Left kidney (tissue), 8 donors: ENCODE results near the gene UBL5. TPM values are rescaled to one million over a fixed set of nuclear protein-coding genes. Genes with fewer than 3 reads are reported as not detected.
"Not testable (repeated sequence)": the region's sequence is repeated elsewhere in the genome, so short reads cannot be mapped to it uniquely, and the experiment has no call there.

Source experiments
- DNase-seq: peaks from one replicate; pipeline ENCODE4 v3.0.0-alpha.2; 2013
- long read RNA-seq, 8 donors: transcript quantifications; one replicate each; lab custom pipeline, GENCODE V29; 2026
- polyA plus RNA-seq: library from polyadenylated mRNA; unstranded; fragments of 120-200 nt; gene quantifications from one replicate; pipeline ENCODE4 v1.2.1, GENCODE V29; 2013; ENCODE audit not compliant: insufficient read length

UBL5 gene
- 265 TPM for polyA plus RNA-seq
- long read RNA-seq, donor 1, transcript UBL5-202 (5 exons, 432 nt), result major isoform, 287 of 399 reads
- long read RNA-seq, donor 1, transcript UBL5-201 (5 exons, 513 nt), result minor isoform, 23 of 399 reads
- long read RNA-seq, donor 1, partial matches to known transcripts, result 78 of 399 reads
- long read RNA-seq, donor 1, other reads (novel, unspliced or antisense), result 5 of 399 reads
- long read RNA-seq, donor 2, transcript UBL5-201 (5 exons, 513 nt), result minor isoform, 27 of 283 reads
- long read RNA-seq, donor 2, transcript UBL5-202 (5 exons, 432 nt), result major isoform, 214 of 283 reads
- long read RNA-seq, donor 2, partial matches to known transcripts, result 38 of 283 reads
- long read RNA-seq, donor 2, other reads (novel, unspliced or antisense), result 0 of 283 reads
- long read RNA-seq, donor 3, transcript UBL5-201 (5 exons, 513 nt), result minor isoform, 18 of 251 reads
- long read RNA-seq, donor 3, transcript UBL5-202 (5 exons, 432 nt), result major isoform, 183 of 251 reads
- long read RNA-seq, donor 3, partial matches to known transcripts, result 48 of 251 reads
- long read RNA-seq, donor 3, other reads (novel, unspliced or antisense), result 0 of 251 reads
- long read RNA-seq, donor 4, transcript UBL5-202 (5 exons, 432 nt), result major isoform, 88 of 115 reads
- long read RNA-seq, donor 4, partial matches to known transcripts, result 24 of 115 reads
- long read RNA-seq, donor 4, other reads (novel, unspliced or antisense), result 0 of 115 reads
- long read RNA-seq, donor 5, transcript UBL5-201 (5 exons, 513 nt), result minor isoform, 47 of 641 reads
- long read RNA-seq, donor 5, transcript UBL5-202 (5 exons, 432 nt), result major isoform, 480 of 641 reads
- long read RNA-seq, donor 5, partial matches to known transcripts, result 81 of 641 reads
- long read RNA-seq, donor 5, other reads (novel, unspliced or antisense), result 27 of 641 reads
- long read RNA-seq, donor 6, transcript UBL5-201 (5 exons, 513 nt), result minor isoform, 28 of 412 reads
- long read RNA-seq, donor 6, transcript UBL5-202 (5 exons, 432 nt), result major isoform, 309 of 412 reads
- long read RNA-seq, donor 6, transcript UBL5-204 (2 exons, 546 nt), result minor isoform, 5 of 412 reads
- long read RNA-seq, donor 6, partial matches to known transcripts, result 59 of 412 reads
- long read RNA-seq, donor 6, other reads (novel, unspliced or antisense), result 8 of 412 reads
- long read RNA-seq, donor 7, transcript UBL5-201 (5 exons, 513 nt), result minor isoform, 33 of 589 reads
- long read RNA-seq, donor 7, transcript UBL5-202 (5 exons, 432 nt), result major isoform, 445 of 589 reads
- long read RNA-seq, donor 7, partial matches to known transcripts, result 100 of 589 reads
- long read RNA-seq, donor 7, other reads (novel, unspliced or antisense), result 5 of 589 reads
- long read RNA-seq, donor 8, transcript UBL5-201 (5 exons, 513 nt), result minor isoform, 7 of 133 reads
- long read RNA-seq, donor 8, transcript UBL5-202 (5 exons, 432 nt), result major isoform, 113 of 133 reads
- long read RNA-seq, donor 8, partial matches to known transcripts, result 10 of 133 reads
- long read RNA-seq, donor 8, other reads (novel, unspliced or antisense), result 0 of 133 reads

DNA sequence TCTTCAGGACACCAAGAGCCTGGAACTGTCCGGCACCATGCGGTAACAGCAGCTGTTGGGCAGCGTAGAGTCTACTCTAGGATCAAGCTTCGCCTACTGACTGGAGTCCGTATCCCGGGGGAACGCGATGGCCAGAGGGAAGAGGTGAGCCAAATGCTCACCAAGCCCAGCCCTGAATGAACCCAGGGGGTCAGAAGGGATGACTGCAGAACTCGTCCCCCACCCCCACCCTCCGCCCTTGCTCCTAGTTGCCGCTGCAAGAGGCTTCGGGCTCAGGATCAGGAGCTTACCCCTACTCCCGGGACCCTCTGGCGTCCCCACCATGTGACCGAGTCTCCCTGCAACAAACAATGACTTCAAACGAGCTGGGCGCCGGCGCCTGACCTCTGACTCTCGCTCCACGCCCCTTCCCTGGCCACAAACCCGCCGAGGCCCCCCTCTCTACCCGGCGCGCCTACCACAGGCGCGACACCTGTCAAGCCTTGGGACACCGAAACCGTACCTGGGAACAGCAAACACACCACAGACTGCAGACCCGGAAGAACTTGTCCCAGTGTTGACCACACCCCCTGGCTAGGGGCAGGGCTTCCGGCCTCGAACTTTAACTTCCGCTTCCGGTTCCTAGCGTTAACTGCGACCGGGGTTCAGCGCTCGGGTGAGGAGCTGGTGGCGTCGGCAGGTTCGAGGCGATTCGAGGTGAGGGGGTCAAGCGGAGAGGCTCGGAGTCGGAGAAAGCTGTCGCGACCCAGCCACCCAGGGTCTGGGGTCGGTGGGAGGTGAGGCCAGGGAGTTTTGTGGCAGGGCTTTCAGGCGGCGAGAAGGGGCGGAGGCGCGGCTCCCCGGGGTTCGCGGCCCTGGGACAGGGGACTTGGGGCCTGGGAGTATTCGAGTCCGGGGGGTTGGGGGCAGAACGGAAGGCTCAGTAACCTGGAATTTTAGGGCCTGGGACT is at the start of gene UBL5:
Gene UBL5 (plus strand): TSS at position 630 of the 950 bp plus-strand sequence. CDS start 420 bp downstream, outside the sequence.
- peak; percentile 89 for DNase-seq

DNA sequence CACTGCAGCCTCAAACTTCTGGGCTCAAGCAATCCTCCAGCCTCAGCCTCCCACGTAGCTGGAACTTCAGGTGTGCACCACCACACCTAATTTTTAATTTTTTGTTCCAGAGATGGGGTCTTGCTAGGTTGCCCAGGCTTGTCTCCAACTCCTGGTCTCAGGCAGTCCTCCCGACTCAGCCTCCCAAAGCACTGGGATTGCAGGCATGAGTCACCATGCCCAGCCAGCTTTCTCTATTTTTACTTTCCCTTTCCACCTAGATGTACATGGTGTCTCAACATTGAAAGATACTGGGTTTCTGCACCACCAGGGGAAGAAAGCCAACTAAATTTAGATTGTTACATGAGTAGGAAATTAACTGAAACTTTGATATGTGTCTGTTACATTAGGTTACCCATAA is 45.4 kb upstream of the UBL5 start:
- DNase-seq, result no peak

DNA sequence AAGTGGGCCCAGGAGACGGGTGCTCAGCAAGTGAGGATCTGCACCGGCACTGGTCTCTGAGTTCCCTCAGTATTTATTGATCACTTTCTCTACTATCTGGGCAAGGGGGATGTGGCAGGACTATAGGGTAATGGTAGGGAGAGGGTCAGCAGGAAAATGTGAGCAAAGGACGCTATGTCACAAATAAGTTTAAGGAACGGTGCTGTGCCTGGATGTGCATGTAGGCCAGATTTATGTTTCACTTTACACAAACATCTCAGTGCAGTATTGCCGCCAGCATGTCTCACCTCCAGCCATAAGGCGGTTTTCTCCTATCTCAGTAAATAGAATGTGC is 43.6 kb upstream of the UBL5 start:
- DNase-seq, result not testable (repeated sequence)

DNA sequence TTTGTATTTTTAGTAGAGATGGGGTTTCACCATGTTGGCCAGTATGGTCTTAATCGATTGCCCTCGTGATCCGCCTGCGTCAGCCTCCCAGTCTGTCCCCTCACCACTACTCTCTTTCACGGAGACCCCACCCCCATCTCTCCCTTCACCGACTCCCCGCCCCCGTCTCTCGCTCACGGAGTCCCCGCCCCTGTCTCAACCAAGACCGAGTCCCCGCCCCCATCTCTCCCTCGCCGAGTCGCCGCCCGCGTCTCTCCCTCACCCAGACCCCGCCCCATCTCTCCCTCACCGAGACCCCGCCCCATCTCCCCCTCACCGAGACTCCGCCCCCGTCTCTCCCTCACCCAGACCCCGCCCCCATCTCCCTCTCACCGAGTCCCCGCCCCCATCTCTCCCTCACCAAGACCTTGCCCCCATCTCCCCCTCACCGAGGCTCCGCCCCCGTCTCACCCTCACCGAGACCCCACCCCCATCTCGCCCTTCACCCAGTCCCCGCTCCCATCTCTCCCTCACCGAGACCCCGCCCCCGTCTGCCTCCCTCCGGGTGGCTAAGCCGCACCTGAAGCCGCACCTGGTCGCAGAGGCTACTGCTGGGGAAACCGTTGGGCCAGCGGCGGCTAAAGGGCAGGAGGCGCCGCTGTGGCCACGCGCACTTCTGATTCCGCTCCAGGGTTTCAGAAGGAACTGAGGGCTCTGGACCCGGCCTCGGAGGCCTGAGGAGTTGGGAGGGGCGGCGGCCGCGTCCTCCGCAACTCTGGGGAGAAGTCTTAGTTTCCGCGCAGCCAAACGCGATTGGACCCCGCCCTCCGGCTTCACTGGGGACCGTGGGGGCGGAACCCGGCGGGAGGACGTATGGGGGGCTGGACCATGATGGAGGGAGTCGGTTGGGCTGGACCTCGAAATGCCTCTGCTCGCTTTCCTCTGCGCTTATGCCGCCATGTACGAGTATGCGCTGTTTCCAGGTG is 42.1 kb upstream of the UBL5 start:
- peak; percentile 97 for DNase-seq

DNA sequence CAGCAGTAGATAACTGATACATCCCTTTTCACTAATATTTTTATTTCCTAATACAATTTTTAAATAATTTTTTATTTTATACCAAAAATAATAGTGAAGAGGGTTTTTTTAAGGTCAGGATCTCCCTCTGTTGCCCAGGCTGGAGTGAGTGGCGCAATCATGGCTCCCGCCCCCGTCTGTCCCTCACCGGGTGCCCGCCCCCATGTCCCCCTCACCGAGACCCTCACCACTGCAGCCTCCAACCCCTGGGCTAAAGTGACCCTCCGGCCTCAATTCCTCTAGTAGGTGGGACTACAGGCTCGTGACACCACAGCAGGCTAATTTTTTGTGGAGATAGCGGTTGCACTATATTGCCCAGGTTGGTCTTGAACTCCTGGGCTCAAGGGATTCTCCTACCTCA is 41.4 kb upstream of the UBL5 start:
- no peak for DNase-seq

DNA sequence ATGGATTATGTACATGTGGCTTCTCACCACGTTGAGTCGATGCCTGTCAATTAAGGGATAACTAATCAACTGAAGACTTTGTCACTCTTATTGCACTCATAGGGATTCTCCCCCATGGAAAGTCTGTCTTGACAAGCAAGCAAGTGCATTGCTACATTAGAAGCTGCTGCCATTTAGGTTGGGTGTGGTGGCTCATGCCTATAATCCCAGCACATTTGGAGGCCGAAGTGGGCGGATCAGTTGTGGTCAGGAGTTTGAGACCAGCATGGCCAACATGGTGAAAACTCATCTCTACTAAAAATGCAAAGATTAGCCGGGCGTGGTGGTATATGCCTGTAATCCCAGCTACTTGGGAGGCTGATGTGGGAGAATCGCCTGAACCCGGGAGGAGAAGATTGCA is 40.9 kb upstream of the UBL5 start:
- no peak for DNase-seq

DNA sequence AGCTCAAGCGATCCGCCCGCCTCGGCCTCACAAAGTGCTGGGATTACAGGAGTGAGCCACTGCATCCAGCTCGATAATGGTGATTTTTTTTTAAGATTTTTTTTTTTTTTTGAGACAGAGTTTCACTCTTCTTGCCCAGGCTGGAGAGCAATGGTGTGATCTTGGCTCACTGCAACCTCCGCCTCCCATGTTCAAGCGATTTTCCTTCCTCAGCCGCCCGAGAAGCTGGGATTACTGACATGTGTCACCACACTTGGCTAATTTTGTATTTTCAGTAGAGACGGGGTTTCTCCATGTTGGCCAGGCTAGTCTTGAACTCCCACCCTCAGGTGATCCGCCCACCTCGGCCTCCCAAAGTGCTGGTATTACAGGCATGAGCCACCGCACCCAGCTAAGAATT is 39.1 kb upstream of the UBL5 start:
- DNase-seq, result not testable (repeated sequence)

DNA sequence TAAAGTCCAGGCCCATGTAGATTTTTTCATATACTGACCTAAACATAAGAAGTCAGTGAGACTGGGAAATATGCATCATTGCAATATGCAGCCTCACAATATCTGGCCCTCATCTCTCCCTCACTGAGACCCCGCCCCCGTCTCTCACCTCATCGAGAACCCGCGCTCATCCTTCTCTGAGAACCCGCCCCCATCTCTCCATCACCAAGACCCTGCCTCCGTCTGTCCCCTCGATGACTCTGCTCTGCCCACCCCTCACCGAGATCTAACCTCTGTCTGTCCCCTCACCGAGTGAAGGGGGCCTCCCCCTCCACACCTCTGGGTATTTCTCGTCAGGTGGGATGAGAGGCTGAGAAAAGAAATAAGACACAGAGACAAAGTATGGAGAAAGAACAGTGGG is 38.7 kb upstream of the UBL5 start:
- DNase-seq, result no peak

DNA sequence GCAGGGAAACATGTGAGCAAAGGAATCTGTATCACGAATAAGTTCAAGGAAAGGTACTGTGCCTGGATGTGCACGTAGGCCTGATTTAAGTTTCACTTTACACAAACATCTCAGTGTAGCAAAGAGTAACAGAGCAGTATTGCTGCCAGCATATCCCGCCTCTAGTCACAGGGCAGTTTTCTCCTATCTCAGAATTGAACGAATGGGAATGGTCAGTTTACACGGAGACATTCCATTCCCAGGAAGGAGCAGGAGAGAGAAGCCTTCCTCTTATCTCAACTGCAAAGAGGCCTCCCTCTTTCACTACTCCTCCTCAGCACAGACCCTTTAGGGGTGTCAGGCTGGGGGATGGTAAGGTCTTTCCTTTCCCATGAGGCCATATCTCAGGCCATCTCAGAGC is 38.1 kb upstream of the UBL5 start:
- not testable (repeated sequence) for DNase-seq

DNA sequence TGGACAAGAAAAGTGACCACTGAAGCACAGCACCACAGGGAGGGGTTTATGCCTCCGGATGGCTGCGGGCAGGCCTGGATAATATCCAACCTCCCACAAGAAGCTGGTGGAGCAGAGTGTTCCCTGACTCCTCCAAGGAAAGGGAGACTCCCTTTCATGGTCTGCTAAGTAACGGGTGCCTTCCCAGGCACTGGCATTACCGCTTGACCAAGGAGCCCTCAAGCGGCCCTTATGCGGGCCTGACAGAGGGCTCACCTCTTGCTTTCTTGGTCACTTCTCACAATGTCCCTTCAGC is 36.7 kb upstream of the UBL5 start:
- DNase-seq, result not testable (repeated sequence)

DNA sequence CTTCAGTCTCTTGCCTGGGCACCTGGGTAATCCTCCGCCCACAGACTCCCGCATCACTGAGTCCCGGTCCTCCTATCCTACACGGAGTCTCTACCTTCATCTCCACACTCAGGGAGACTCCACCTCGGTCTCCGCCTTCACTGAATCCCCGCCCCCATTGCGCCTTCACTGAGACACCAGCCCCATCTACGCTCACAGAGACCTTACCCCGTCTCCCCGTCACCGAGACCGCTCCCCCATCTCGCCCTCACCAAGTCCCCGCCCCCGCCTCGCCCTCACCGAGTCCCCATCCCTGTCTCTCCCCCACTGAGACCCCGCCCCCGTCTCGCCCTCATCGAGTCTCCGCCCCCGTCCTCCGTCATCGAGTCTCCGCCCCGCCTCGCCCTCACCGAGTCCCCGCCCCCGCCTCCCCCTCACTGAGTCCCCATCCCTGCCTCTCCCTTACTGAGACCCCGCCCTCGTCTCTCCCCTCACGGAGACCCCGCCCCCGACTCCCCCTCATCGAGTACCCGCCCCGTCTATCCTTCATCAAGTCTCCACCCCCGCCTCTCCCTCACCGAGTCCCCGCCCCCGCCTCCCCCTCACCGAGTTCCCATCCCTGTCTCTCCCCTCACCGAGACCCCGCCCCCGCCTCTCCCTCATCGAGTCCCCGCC is 36.0 kb upstream of the UBL5 start:
- peak; percentile 94 for DNase-seq

DNA sequence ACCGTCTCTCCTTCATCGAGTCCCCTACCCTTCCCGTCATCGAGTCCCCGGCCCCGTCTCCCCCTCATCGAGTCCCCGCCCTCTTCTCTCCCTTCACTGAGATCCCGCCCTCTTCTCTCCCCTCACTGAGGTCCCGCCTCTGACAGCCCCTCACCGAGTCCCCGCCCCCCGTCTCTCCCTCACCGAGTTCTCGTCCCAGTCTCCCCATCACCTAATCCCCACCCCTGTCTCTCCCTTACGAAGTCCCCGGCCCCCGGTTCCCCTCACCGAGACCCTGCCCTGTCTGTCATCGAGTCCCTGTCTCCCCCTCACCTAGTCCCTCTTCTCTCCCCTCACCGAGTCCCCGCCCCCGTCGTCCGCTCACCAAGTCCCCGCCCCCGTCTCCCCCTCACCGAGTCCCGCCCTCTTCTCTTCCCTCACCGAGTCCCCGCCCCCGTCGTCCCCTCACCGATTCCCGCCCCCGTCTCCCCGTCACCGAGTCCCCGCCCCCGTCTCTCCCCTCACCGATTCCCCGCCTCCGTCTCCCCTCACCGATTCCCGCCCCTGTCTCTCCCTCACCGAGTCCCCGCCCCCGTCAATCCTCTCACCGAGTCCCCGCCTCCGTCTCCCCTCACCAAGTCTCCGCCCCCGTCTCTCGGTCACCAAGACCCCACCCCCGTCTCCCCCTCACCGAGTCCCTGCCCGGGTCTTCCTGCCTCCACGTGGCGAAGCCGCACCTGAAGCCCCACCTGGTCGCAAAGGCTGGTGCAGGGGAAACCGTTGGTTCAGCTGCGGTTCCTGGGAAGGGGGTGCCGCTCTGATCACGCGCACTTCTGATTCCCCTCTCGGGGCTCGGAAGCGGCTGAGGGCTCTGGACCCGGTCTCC is 35.3 kb upstream of the UBL5 start:
- peak; percentile 97 for DNase-seq

DNA sequence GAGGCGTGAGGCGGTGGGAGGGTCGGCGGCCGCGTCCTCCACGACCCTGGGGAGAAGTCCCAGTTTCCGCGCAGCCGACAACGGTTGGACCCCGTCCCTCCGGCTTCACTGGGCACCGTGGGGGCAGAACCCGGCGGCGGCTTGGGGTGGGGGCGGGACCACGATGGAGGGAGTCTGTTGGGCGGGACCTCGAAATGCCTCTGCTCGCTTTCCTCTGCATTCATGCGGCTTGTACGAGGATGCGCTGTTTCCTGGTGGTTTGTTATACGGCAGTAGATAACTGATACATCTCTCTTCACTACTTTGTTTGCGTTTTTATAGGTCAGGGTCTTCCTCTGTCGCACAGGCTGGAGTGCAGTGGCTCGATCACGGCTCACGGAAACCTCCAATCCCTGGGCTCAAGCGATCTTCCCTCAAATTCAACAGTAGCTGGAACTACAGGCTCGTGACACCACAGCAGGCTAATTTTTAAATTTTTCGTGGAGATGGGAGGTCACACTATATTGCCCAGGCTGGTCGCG is 34.6 kb upstream of the UBL5 start:
- DNase-seq, result no peak

DNA sequence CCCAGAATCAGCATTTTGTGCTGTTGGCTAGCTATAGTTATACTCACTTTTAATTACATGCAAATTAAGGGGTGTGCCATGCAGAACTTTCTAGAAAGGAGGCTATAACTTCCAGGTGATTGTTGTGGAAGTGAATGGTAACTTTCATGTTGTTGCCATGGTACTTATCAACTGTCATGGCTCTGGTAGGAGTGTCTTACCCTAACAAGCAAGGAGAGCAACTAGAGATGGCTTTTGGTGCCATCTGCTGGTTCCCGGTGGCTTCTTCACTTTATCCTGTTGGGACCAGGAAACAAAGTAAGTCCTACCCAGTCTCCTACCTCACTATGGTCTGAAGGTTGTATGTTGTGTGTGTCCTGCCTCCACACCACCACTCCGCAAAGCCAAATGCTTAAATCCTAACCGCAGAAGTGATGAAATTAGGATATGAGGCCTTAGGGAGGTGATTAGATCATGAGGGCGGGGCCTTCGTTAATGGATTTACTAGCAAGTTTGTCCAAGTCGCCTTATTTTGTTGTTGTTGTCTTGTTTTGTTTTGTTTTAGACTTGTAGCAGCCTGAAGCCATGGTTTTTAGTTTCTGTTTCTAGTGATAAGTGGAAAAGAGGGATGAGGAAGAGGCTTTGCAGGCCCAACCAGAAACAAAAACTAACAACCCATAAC is 31.5 kb upstream of the UBL5 start:
- peak; percentile 87 for DNase-seq

DNA sequence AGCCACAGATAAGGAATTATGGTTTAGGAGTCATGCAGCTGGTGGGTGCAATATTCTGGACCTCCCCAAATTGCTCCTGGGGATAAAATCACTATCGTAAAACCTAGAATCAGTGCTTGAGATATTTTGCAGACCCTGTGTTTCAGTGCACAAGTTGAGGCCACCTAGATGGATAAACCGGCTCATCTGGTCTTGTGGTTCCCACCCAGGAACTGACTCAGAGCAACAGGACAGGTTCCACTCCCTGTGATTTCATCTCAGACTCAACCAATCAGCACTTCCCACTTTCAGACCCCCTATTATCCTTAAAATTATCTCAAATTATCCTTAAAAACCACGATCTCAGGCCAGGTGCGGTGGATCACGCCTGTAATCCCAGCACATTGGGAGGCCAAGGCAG is 29.8 kb upstream of the UBL5 start:
- no peak for DNase-seq

DNA sequence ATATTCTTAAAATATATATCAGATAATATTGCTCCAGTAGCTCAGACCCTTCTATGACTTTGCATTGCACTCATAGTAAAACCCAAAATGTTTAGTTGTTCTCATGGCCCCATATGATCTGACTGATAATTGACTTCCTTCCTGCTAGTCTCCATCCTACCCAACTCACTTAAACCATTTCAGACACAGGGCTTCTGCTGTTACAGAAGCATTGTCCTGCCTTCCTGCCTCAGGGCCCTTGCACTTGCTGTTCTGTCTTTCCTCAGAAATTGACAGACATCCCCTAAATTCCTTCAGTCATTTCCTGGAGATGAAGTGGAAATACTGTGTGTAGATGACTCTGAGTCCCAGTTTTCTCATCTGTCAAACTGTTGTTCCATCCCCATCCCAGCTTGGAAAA is 28.6 kb upstream of the UBL5 start:
- no peak for DNase-seq

DNA sequence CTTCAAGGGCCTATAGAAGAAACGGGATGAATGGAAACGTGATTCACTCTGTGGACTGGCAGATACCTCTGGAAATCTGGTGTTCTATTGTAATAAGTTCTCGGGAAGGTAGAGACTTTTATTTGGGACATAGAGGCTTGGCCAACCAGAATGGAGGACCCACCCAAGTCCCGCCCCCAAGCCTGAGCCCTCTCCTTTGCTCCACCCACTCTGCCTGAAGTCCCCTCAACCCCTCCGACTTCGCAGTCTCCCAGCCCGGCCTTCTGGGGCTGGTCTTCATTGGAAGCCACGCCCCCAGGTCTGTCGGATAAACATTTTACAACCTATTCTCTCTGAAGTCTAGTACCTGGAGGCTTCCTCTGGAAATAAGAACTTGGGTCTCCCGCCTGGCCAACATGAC is 25.7 kb upstream of the UBL5 start:
- DNase-seq, result no peak
